ENCODE data around the gene OPCML. TPM values are rescaled to one million over a fixed set of nuclear protein-coding genes. Genes with fewer than 3 reads are reported as not detected.

Gene OPCML
- total RNA-seq, 2 donors from 2014 or later, result 0.04 TPM; not detected in 1

GRCh38 chr11:132844956-132845696 lies 687.2 kb downstream of the OPCML start:
- TF ChIP-seq CTCF (IDR thresholded peaks at IDR 0.05), result no peak
- no peaks in the 10 kb centered on the region for H3K4me1 ChIP-seq
- H3K27me3 ChIP-seq, result no peaks in the 10 kb centered on the region

GRCh38 chr11:132840660-132841059 lies 691.6 kb downstream of the OPCML start:
- Histone ChIP-seq H3K36me3 (no peaks in the 10 kb centered on the region), H3K27me3 (no peaks in the 10 kb centered on the region), H3K4me1 (no peaks in the 10 kb centered on the region), H3K9me3 (no peaks in the 10 kb centered on the region), H3K4me3 (no peak overlapping the region), H3K27ac (no peak overlapping the region)
- no peak for DNase-seq (ENCODE audit: low spot score)
- no peak for TF ChIP-seq CTCF (IDR thresholded peaks at IDR 0.05)

More at GRCh38 chr11:132844956-132845696, 687.2 kb downstream of the OPCML start:
- Histone ChIP-seq H3K9me3 (no peaks in the 10 kb centered on the region), H3K27ac (no peak overlapping the region), H3K4me3 (no peak overlapping the region), H3K36me3 (no peaks in the 10 kb centered on the region)
- no peak for DNase-seq (ENCODE audit: low spot score)

GRCh38 chr11:132840191-132840590 lies 692.1 kb downstream of the OPCML start:
- Histone ChIP-seq H3K27me3 (no peaks in the 10 kb centered on the region), H3K4me1 (no peaks in the 10 kb centered on the region), H3K4me3 (no peak overlapping the region), H3K9me3 (no peaks in the 10 kb centered on the region), H3K27ac (no peak overlapping the region), H3K36me3 (no peaks in the 10 kb centered on the region)
- TF ChIP-seq CTCF (IDR thresholded peaks at IDR 0.05), result no peak
- no peak for DNase-seq (ENCODE audit: low spot score)

GRCh38 chr11:132839236-132839945 lies 692.9 kb downstream of the OPCML start:
- H3K36me3 ChIP-seq, result no peaks in the 10 kb centered on the region
- no peak for DNase-seq (ENCODE audit: low spot score)
- no peak for TF ChIP-seq CTCF (IDR thresholded peaks at IDR 0.05)
- H3K27me3 ChIP-seq, result no peaks in the 10 kb centered on the region
- no peaks in the 10 kb centered on the region for H3K4me1 ChIP-seq
- H3K27ac ChIP-seq, result no peak overlapping the region
- H3K9me3 ChIP-seq, result no peaks in the 10 kb centered on the region
- no peak overlapping the region for H3K4me3 ChIP-seq

- no peak for DNase-seq (ENCODE audit: low spot score)
These were observed 693.7 kb downstream of the OPCML start for GRCh38 chr11:132838627-132839026.

More at GRCh38 chr11:132838627-132839026, 693.7 kb downstream of the OPCML start:
- no peaks in the 10 kb centered on the region for H3K4me1 ChIP-seq
- H3K9me3 ChIP-seq, result no peaks in the 10 kb centered on the region
- no peaks in the 10 kb centered on the region for H3K36me3 ChIP-seq
- TF ChIP-seq CTCF (IDR thresholded peaks at IDR 0.05), result no peak
- H3K27me3 ChIP-seq, result no peaks in the 10 kb centered on the region
- no peak overlapping the region for H3K4me3 ChIP-seq
- no peak overlapping the region for H3K27ac ChIP-seq
